Anterior cingulate cortex (tissue), 58 donors: ENCODE data around the gene AGAP1.

Experiments used
- DNase-seq, 58 donors: peaks; one replicate each; lab custom pipeline; 2025; lab: John Stamatoyannopoulos, UW

Gene AGAP1

DNA sequence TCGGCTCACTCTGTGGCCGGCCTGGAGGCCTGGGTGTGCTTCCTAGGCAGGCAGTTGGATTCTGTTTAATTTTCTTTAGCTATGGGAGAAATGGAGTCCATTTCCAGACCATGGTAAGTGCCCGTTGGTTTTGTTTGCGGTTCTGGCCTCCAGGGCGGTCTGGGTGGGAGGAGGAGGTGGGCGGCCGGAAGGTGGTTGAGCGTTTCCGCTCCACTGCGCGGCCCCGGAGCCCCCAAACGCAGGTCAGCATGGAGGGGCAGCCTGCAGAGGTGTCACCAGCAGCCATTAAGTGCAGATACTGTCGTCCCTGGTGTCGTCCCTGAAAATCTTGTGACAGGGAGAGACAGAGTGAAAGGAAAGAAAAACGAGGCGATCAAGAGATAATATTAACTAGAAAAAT lies 370.5 kb downstream of the AGAP1 start:
- DNase-seq = no peak

DNA sequence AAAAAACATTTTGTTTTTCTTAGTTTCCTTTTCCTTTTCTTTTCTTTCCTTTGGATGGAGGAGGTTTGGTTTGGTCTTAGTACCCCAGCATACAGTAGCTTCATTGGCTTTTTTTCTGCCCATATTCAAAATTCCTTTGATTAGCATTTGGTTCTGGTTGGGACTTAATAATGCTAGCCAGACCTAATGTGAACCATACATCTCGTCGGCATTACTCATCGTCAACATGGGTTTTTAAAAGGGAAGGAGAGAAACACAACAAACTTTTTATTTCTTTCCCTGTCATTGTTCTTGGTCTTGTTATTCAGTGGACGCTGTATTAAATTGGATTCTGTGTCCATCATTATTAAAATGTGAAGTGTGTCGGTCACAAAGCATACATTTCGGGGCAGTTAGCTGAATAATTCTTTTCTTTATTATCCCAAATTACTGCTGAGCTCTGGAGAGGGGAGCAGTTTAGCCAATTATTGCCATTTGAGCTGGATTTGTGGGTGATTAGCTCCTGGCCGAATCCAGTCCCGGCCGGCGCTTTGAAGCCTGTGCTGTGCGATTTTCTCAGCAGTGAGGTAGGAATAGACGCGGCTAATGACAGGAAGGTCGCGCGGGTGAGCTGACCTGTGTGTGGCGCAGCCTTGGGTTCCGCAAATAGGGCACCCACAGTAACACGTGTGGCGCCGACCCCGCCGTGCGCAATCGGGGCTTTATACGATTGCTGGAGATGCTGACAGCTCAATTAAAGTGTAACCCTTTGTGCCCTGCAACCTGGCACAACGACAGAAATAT lies 371.1 kb downstream of the AGAP1 start:
- DNase-seq = no peak

DNA sequence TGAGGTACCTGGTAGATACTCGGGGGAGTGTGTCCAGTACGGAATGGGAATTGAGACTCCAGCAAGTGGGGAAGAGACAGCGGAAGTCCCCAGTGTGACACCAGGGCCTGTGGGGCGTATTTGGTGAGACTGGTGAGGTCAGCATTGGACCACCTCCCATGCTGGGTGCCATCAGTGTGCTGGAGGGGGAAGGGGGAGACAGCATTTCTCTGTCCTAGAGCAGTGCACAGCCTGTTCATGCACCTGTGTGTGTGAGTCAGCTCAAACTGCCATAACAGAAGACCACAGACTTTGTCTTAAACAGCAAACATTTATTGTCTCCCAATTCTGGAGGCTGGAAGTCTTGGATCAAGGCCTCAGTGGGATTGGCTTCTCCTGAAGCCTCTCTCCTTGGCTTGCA lies 372.5 kb downstream of the AGAP1 start:
- DNase-seq = no peak

DNA sequence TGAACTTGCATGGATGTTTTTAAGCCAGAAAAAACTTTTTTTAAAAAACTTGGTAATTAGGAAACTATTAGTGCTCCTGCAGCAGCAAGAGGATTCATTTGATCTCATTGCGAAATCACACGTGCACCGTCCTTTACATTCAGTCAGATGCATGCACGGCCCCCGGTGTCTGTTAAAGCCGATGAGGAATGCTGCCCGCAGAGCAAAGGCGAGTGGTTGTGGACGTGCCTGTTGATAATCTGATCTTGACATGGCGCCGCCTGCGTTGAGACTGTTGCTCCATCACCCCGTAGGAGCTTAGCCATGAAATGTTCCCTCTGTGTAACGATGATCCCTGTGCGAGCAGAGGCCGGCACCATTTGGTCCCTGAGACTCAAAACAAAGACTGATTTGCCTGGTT lies 374.4 kb downstream of the AGAP1 start:
- DNase-seq = no peak

DNA sequence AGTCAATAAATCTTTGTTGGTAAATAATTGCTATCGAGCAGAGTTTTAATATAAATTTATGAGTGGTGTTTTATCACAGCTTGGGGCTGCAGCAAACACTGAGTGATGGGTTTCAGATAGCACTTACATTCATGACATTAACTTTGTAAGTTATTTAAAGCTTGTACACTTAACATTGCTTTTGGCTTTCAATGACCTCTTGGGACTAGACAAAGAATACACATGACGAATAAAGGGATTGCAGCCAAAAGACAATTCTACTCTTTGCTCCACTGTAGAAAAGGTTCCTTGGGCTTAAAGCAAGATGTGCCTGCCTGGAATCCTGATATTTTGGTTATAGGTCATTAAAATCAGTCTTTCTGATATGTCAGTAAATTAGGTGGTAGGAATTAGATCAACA lies 374.8 kb downstream of the AGAP1 start:
- no peak for DNase-seq

DNA sequence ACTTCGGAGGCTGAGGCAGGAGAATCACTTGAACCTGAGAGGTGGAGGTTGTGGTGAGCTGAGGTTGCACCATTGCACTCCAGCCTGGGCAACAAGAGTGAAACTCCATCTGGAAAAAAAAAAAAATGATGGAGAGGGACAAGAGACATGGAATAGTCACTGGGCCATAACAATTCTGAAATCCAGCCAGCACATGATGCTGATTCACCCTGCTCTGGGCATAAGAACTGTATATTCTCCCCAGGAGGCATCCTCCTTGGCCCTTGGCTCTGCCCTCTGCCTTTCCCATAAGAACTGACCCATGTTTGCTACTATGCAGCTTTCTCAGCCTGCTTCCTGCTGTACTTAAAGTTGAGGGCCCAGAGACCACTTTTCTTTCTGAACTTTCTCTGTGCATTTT lies 376.7 kb downstream of the AGAP1 start:
- DNase-seq = no peak

DNA sequence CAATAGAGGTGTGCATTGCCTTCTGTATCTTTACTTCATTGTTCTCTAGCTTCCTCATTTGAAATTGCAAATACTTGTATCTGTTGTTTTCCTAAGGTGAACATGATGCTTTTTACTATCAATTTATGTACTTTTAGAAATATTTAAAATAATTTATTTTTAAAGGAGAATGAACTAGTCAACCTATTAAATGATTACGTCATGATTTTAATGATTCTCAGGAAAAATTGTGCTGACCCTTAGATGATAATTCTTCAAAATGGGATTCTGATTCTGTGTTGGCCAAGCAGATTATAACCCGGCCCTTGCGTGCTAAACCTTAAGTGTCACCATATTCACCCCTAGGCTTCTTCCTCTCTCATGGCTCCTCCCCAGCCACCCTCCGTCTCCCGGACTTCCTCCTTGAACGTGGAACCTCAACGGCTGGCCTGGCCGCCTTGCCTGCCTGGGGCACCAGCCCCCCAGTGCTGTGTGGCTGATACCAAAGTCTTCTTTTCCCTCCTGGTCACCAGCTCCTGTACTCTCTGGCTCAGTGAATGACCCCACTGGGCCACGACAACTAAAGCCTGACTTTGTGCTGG lies 382.3 kb downstream of the AGAP1 start:
- no peak for DNase-seq

DNA sequence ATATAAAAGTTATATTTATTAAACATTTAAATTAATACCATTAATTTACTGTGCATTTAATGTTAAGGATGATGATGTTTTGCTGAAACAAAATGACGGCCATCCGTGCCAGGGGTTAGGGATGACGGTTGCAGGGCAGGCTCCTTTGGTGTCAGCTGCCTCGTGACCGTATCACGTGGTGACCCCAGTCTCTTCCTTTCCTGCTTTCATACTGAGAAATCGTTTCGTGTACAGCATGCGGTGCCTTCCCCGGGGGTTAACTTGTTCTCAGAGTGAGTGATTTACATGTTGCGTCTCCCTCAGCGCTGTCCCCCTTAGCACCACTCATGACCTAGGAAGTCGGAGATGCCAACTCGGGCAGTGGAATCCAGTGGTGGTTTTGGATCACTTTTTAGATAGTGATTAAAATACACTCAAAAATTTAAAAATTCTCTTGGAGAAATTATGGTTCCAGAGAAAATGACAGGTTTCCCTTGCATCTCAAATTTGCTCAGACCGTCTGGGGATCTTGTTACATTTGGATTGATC lies 383.5 kb downstream of the AGAP1 start:
- no peak for DNase-seq

DNA sequence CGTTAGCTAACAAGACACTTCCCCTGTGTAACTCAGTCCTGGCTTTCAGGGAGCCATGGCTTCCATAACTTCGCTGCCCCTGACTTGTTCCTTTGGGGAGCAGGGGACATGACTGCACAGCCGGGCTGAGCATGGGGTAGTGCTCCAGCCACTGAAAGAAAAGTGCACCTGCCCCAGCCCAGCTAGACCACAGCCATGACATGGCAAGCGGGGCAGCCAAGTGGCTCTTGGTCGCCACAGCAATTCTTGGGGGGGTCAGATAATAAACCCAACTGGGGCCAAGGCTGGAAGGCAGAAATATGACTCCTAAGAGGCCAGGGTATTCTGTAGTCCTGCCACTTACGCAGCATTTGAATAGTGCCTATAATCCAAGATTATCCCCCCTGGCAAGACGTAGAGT lies 385.3 kb downstream of the AGAP1 start:
- DNase-seq = no peak

DNA sequence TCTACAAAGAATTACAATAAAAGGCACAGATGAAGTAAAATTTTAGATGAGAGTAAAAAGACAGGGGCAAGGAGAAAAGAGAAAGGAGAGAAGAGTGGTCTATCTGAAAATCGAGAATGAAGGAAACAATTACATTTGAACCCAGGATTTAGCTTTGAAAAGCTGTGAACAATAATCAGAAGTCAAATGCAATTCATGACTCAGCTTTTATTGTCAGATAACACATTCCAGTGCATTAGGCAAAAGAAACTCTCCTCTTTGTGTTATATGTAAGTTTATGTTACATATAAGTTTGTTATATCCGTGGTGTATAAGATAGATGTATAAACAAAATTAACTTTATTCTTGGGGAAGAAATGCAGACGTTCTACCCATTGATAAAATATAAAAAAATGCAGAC lies 389.8 kb downstream of the AGAP1 start:
- no peak for DNase-seq

DNA sequence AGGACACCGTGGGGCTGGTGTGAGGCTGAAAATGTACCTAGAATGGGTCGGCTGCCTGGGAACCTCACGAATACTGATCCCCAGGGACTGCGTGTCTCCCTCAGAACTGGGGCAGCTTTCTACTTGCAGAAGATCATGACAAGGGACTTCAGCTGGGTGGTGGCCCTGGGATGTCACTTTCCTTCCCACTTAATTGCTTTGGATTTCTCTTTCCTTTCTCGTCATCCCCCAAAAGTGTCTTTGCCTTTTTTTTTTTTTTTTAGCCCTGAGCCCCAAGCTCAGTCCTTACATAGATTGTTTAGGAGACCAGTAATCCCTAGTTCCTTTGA lies 395.4 kb downstream of the AGAP1 start:
- no peak for DNase-seq

DNA sequence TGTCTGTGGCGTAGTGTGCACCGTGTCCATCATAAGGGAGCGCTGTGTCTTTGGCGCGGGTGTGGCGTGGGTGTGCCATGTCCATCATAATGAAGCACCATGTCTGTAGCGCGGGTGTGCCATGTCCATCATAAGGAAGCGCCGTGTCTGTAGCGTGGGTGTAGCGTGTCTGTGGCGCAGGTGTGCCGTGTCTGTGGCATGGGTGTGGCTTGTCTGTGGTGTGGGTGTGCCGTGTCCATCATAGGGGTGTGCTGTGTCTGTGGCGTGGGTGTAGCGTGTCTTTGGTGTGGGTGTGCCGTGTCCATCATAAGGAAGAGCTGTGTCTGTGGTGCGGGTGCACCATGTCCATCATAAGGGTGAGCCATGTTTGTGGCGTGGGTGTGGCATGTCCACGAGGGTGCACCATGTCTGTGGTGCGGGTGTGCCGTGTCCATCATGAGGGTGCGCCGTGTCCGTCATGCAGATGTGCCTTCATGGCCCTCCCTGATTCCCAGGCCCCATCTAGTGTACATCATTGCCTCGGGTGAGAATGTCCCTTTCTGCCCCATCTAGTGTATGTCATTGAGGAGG lies 399.4 kb downstream of the AGAP1 start:
- no peak for DNase-seq

DNA sequence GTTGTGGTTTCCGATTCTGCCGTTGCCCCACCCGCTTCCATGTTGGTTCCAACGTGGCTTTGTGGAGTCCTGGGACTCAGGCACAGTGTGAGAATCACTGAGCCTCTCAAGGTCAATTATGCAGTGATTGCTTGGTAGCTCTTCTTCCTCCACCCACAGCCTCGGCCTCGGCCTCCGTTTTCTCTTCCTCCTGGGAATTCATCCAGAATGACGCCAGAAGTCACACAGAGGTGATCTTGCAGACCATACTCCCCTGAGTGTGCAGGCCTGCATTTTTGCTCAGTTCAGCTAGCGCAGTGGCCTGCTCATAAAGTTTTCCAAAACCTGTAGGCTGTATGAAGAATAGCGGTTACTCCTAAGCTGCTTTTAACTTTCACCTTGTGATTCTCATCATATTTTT lies 401.0 kb downstream of the AGAP1 start:
- DNase-seq = no peak

DNA sequence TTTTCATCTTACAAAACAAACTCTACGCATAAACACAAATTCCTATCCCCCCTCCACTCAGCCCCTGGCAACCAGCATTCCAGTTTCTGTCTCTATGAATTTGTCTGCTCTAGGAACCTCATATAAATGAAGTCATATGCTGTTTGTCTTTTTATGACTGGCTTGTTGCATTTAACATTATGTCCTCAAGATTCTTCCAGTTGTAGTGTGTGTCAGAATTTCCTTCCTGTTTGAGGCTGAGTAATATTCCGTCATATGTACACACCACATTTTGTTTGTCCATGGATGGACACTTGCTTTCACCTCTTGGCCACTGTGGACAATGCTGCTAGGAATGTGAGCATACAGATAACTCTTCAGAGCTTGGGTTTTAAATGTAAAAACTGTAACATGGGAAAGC lies 402.2 kb downstream of the AGAP1 start:
- DNase-seq = no peak

DNA sequence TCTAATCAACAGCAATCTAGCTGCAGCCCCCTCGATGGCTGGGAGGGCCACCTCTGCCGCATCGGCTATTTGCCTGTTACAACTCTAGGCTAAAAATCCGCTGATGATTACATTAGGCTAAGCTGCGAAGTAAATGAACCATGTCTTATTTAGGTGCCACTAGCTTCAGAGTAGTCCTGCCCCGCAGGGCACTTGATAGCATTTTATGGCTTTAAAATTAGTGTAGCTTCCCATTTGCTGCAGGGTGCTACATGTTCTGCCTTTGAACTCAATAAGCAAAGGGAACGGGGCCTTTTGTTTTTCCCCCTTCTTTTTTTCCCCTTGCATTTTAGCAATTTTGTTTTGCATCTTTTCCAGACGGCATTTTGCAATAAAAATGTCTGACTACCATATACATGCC lies 404.1 kb downstream of the AGAP1 start:
- no peak for DNase-seq

DNA sequence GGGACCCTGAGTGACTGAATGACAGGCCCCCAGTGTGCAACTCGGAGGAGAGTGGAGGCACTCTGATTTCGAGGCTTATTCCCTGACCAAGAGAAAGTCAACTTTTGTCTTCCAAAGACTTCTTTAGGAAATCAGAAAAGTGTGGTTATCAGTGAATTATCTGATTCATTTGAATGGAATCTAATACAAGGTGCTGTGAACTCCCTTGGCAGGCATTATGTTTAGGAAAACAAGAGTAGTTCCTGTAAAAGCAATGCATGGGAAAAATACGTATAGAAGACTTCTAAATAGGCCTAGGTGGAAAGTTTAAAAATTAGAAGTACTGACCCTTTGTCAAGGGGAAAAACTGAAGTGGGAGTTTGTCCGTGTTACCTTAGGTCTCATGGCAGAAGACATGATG lies 404.9 kb downstream of the AGAP1 start:
- DNase-seq = no peak

DNA sequence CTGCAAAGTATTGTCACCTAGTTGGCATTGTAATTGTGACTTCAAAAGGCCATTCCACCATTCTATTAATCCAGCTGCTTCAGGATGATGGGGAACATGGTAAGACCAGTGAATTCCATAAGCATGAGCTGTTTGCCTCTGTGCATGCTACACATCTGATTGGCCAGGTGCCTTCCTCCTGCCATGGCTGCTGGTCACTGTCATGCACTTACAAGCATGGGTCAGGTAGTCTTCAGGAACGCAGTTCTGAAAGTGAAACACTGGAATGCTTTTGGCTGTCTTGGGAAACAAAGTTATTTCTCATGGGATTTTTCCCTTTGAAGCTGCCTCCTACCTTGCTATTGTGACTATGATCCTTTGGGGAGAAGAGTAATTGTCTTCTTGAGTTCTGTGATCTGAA lies 406.8 kb downstream of the AGAP1 start:
- no peak for DNase-seq

DNA sequence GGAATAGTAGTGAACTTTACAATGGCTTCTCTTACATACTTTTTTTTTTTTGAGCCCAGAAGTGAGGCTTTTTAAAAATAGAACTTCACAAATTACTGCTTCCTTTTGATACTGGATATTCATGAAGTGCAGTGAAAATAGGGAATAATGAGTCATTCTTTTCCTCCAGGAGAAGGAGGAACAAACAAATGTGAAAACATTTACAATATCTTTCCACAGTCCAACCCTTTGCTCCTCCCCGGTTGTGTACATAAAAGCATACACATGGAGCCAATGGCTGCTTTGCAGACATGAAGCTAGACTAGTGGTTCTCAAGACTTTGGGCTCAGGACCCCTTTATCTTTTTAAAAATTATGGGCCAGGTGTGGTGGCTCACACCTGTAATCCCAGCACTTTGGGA lies 407.4 kb downstream of the AGAP1 start:
- no peak for DNase-seq

DNA sequence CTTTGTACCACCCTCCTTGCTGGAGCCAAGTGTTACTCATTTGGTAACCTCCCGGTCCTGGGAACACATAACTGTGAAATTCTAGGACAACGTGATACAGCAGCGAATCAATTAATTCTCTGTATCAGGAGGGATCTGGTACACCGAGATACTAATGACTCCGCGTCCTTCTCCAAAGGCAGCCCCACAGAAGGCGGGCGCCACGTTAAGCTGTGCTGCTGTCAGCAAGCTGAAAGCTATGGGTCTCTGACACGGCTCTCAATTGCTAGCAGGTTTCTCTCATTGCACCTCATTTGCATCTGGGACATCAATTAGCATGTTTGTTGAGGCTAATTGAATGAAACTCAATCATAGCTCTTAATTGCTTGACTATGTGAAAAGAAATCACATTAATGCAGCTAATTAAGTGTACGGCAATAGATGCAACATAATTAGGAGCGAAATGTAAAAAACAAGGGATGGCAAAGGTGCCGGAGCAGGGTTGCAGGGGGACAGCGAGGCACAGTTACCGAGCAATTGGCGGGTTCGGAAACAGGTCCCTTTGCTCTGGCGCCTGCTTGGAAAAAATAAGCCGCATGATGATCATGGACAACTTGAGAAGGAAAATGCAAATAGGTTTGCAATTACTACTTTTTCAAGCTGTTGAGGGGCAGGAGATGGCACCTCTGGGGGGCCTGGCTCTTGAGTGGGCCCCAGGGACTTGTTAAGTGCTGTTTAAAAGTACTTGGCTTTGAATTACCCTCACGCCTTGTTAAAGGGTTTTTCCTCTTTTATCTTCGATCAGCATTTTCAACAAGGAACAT lies 410.1 kb downstream of the AGAP1 start:
- peak in 1 of 58 donors; percentile 14 for DNase-seq

DNA sequence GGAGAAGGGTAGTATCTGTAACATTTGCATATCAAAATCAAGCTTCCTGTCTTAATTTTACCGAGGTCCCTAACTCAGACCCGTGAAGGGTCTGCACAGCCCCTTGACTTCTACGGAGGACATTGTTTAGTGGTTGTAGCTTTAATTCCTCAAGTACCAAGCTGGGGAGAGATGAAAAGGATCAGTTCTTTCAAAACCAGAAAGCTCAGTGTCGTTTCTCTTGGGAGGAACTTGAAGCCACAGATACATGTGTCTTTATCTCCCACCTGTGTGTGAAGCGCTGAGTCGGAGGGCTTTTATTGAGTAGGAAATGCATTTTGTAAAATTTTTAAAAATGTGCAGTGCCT lies 410.7 kb downstream of the AGAP1 start:
- DNase-seq = no peak

DNA sequence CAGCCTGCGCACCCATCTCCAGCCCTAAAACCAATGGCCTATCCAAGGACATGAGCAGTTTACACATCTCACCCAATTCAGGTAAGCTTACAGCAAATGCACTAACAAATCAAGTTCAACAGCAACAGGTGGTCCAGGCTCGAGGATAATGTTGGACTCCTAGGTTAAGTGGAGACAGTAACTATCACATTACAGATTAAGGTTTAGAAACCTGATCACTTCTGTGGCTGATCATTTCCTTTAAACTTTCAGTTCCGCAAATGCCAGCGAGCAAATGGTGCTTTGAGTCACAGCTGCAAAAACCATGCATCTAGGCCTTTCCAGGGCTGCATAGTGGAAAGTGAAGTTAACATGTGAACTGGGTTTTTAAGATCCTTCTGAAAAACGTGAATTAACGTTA lies 415.0 kb downstream of the AGAP1 start:
- DNase-seq = no peak
